H1 (cell line): ENCODE results near the gene PRRG1. TPM values are rescaled to one million over a fixed set of nuclear protein-coding genes. Genes with fewer than 3 reads are reported as not detected.

Experiments
- CTCF ChIA-PET: fragments of 300-600 bp; sonication (Branson Sonifier 250); formaldehyde crosslinking; loops from one replicate; lab custom pipeline; 2021; ENCODE audit not compliant: partially characterized antibody; lab: Charles Lee
- POLR2A ChIA-PET: fragments of 300-600 bp; sonication (Branson Sonifier 250); formaldehyde crosslinking; loops from one replicate; lab custom pipeline; 2021; ENCODE audit warnings: inconsistent platforms; ENCODE audit not compliant: partially characterized antibody; lab: Charles Lee
- DNase-seq, 2 experiments: peaks; one replicate each; pipeline versions ENCODE4 v3.0.0 to v3.0.0-alpha.2; 2010 to 2022; ENCODE audit warnings: low spot score in 2 of 2, low read depth in 1 of 2, mixed read lengths in 1 of 2
- FAIRE-seq: peaks from 2 replicates; lab custom pipeline; 2011; peaks lifted over from hg19 to GRCh38; lab: Jason Lieb, UNC
- H2AFZ ChIP-seq: 2 replicates; pipeline ENCODE4 v1.8.1; 2012; ENCODE audit warnings: low read length, inconsistent platforms
- H2AK5ac ChIP-seq: 2 replicates; pipeline ENCODE4 v1.6.1; 2013; ENCODE audit warnings: low read depth, low read length
- H2BK120ac ChIP-seq: replicated peaks from 2 replicates; pipeline ENCODE3; 2013; ENCODE audit warnings: low read depth, low read length, inconsistent platforms
- H2BK12ac ChIP-seq: 2 replicates; pipeline ENCODE4 v1.6.1; 2013; ENCODE audit warnings: low read depth, low read length
- H2BK15ac ChIP-seq: 2 replicates; pipeline ENCODE4 v1.6.1; 2013; ENCODE audit warnings: low read length
- H2BK20ac ChIP-seq: 2 replicates; pipeline ENCODE4 v1.6.1; 2013; ENCODE audit warnings: low read length
- H2BK5ac ChIP-seq: 2 replicates; pipeline ENCODE4 v1.6.1; 2013; ENCODE audit warnings: low read depth, low read length
- H3K14ac ChIP-seq: 2 replicates; pipeline ENCODE4 v1.6.1; 2013; ENCODE audit warnings: inconsistent platforms; ENCODE audit not compliant: insufficient read length
- H3K18ac ChIP-seq: 2 replicates; pipeline ENCODE4 v1.6.1; 2013; ENCODE audit warnings: low read length; ENCODE audit errors: extremely low read depth
- H3K23ac ChIP-seq: 2 replicates; pipeline ENCODE4 v1.6.1; 2013; ENCODE audit warnings: inconsistent platforms; ENCODE audit not compliant: insufficient read length
- H3K23me2 ChIP-seq: 2 replicates; pipeline ENCODE4 v1.6.1; 2013; ENCODE audit warnings: low read depth, low read length
- H3K27ac ChIP-seq: 2 replicates; pipeline ENCODE4 v1.6.1; 2011; ENCODE audit warnings: low read depth, low read length, inconsistent platforms
- H3K27me3 ChIP-seq, 4 experiments: replicated peaks in 1 of 4; 1 replicate in 1 of 4; 2 replicates in 3 of 4; pipeline versions ENCODE4 v1.6.1 to v1.8.1; 2011 to 2013; ENCODE audit warnings: low read length in 3 of 4, mild to moderate bottlenecking in 3 of 4, inconsistent platforms in 2 of 4, mixed read lengths in 2 of 4, moderate library complexity in 1 of 4; ENCODE audit not compliant: control insufficient read depth in 3 of 4, insufficient read depth in 3 of 4; ENCODE audit errors: extremely low read depth in 1 of 4
- H3K36me3 ChIP-seq, 4 experiments: 2 replicates each; pipeline versions ENCODE4 v1.6.1 to v1.8.1; 2011 to 2013; ENCODE audit warnings: mild to moderate bottlenecking in 4 of 4, low read length in 3 of 4, moderate library complexity in 2 of 4, control low read depth in 1 of 4, inconsistent platforms in 1 of 4; ENCODE audit not compliant: insufficient read depth in 4 of 4, control insufficient read depth in 2 of 4
- H3K4ac ChIP-seq: replicated peaks from 2 replicates; pipeline ENCODE3; 2013; ENCODE audit warnings: low read length, low read depth, mixed read lengths, inconsistent platforms; ENCODE audit not compliant: insufficient read length
- H3K4me1 ChIP-seq, 4 experiments: replicated peaks in 1 of 4; 1 replicate in 1 of 4; 2 replicates in 3 of 4; pipeline versions ENCODE4 v1.6.1 to v1.8.1; 2011 to 2013; ENCODE audit warnings: low read length in 3 of 4, inconsistent platforms in 2 of 4, mixed read lengths in 1 of 4; ENCODE audit not compliant: insufficient read depth in 4 of 4, control insufficient read depth in 3 of 4
- H3K4me2 ChIP-seq, 2 experiments: 2 replicates each; pipeline versions ENCODE4 v1.6.1 to v1.8.1; 2011 to 2013; ENCODE audit warnings: low read depth in 2 of 2, low read length in 2 of 2, control low read depth in 1 of 2, inconsistent platforms in 1 of 2, mild to moderate bottlenecking in 1 of 2; ENCODE audit not compliant: insufficient read depth in 1 of 2
- H3K4me3 ChIP-seq, 4 experiments: fragments of 200-600, 300-600 bp in 1 of 4; sonication (generic), shearing (Covaris generic), sonication (Bioruptor Twin) in 1 of 4; 2 replicates each; pipeline versions ENCODE4 v1.5.1 to v1.8.1; 2011 to 2016; ENCODE audit warnings: low read length in 4 of 4, low read depth in 3 of 4, control low read depth in 2 of 4, inconsistent platforms in 2 of 4, mild to moderate bottlenecking in 2 of 4, mixed read lengths in 1 of 4, moderate library complexity in 1 of 4; ENCODE audit not compliant: insufficient read depth in 2 of 4; ENCODE audit errors: extremely low read depth in 1 of 4
- H3K56ac ChIP-seq: replicated peaks from 2 replicates; pipeline ENCODE3; 2013; ENCODE audit warnings: low read depth, mild to moderate bottlenecking, mixed read lengths, low read length, inconsistent platforms; ENCODE audit not compliant: insufficient read length
- H3K79me1 ChIP-seq: 2 replicates; pipeline ENCODE4 v1.6.1; 2013; ENCODE audit warnings: low read depth, low read length, control low read depth
- H3K79me2 ChIP-seq, 2 experiments: 2 replicates each; pipeline versions ENCODE4 v1.6.1 to v1.8.1; 2012 to 2013; ENCODE audit warnings: low read length in 2 of 2, mild to moderate bottlenecking in 2 of 2, inconsistent platforms in 1 of 2; ENCODE audit not compliant: insufficient read depth in 2 of 2, control insufficient read depth in 1 of 2
- H3K9ac ChIP-seq, 4 experiments: replicated peaks in 1 of 4; 1 replicate in 1 of 4; 2 replicates in 3 of 4; pipeline versions ENCODE4 v1.6.1 to v1.8.1; 2011 to 2013; ENCODE audit warnings: low read depth in 3 of 4, low read length in 3 of 4, control low read depth in 2 of 4, mild to moderate bottlenecking in 2 of 4, moderate library complexity in 2 of 4, inconsistent platforms in 1 of 4; ENCODE audit errors: extremely low read depth in 1 of 4
- H3K9me3 ChIP-seq, 2 experiments: 2 replicates each; pipeline versions ENCODE4 v1.6.1 to v1.8.1; 2012 to 2013; ENCODE audit warnings: mild to moderate bottlenecking in 2 of 2, moderate library complexity in 2 of 2, control low read depth in 1 of 2, inconsistent platforms in 1 of 2, low read depth in 1 of 2, low read length in 1 of 2, mixed read lengths in 1 of 2; ENCODE audit not compliant: insufficient read depth in 2 of 2
- H4K20me1 ChIP-seq, 2 experiments: replicated peaks in 1 of 2; 2 replicates each; pipeline versions ENCODE3 to v1.8.1; 2011 to 2013; ENCODE audit warnings: inconsistent platforms in 2 of 2, low read length in 2 of 2, mild to moderate bottlenecking in 1 of 2; ENCODE audit not compliant: insufficient read depth in 2 of 2, control insufficient read depth in 1 of 2
- H4K5ac ChIP-seq: 2 replicates; pipeline ENCODE4 v1.6.1; 2013; ENCODE audit warnings: low read length, low read depth, mixed read lengths, inconsistent platforms; ENCODE audit not compliant: insufficient read length
- H4K8ac ChIP-seq: 2 replicates; pipeline ENCODE4 v1.8.0; 2013; ENCODE audit warnings: mild to moderate bottlenecking, moderate library complexity, low read length, inconsistent platforms; ENCODE audit not compliant: insufficient read depth; ENCODE audit errors: extremely low read depth
- H4K91ac ChIP-seq: replicated peaks from 2 replicates; pipeline ENCODE3; 2013; ENCODE audit warnings: low read length, mixed read lengths, inconsistent platforms; ENCODE audit not compliant: insufficient read length
- BCL11A ChIP-seq, 2 experiments: IDR thresholded peaks; one replicate each; pipeline ENCODE4 v1.6.1; 2011; ENCODE audit warnings: low read depth in 2 of 2, low read length in 2 of 2, mild to moderate bottlenecking in 2 of 2
- CBX5 ChIP-seq: fragments of 300-800, 300-1000 bp; sonication (generic); IDR thresholded peaks from 2 replicates; pipeline ENCODE4 v1.7.1; 2016; ENCODE audit warnings: antibody characterized with exemption, low read length, low read depth
- CREB1 ChIP-seq: IDR thresholded peaks from 2 replicates; pipeline ENCODE4 v1.6.1; 2012; ENCODE audit warnings: inconsistent platforms
- EP300 ChIP-seq, 2 experiments: IDR thresholded peaks; 1 replicate in 1 of 2; 2 replicates in 1 of 2; pipeline ENCODE4 v1.6.1; 2011 to 2012; ENCODE audit warnings: low read depth in 2 of 2, low read length in 2 of 2, mild to moderate bottlenecking in 2 of 2, borderline replicate concordance in 1 of 2, inconsistent platforms in 1 of 2, moderate library complexity in 1 of 2
- HDAC6 ChIP-seq: IDR thresholded peaks from one replicate; pipeline ENCODE4 v1.7.1; 2012; ENCODE audit warnings: low read depth, mild to moderate bottlenecking, inconsistent platforms, low read length, moderate library complexity
- RNF2 ChIP-seq: fragments of 200-900, 300-1000 bp; sonication (generic); IDR thresholded peaks from 2 replicates; pipeline ENCODE4 v1.7.1; 2016; ENCODE audit warnings: borderline replicate concordance, low read depth, mild to moderate bottlenecking, antibody characterized with exemption, low read length; ENCODE audit not compliant: poor library complexity, severe bottlenecking; ENCODE audit errors: missing control alignments
- SAP30 ChIP-seq: fragments of 300-600 bp; sonication (generic); IDR thresholded peaks from 2 replicates; pipeline ENCODE4 v1.7.1; 2012; ENCODE audit warnings: low read length, moderate library complexity, mild to moderate bottlenecking, inconsistent platforms; ENCODE audit not compliant: insufficient read depth, insufficient replicate concordance
- SIX5 ChIP-seq: IDR thresholded peaks from 2 replicates; pipeline ENCODE4 v1.6.1; 2011; ENCODE audit warnings: mild to moderate bottlenecking, low read depth, low read length
- SP1 ChIP-seq: IDR thresholded peaks from 2 replicates; pipeline ENCODE4 v1.6.1; 2011; ENCODE audit warnings: low read depth, low read length
- SRF ChIP-seq: IDR thresholded peaks from 2 replicates; pipeline ENCODE4 v1.6.1; 2011; ENCODE audit warnings: mild to moderate bottlenecking, low read depth, low read length, moderate library complexity
- TAF1 ChIP-seq: IDR thresholded peaks from 2 replicates; pipeline ENCODE4 v1.6.1; 2011; ENCODE audit warnings: mild to moderate bottlenecking, low read depth, low read length
- WGBS, 2 experiments: shearing (Covaris generic) in 1 of 2; methylation state at CpG; one replicate each; pipeline versions ENCODE4 v1.1.6 to v1.1.7; 2013 to 2015; ENCODE audit warnings: low lambda C conversion rate in 2 of 2, mixed read lengths in 2 of 2, inconsistent platforms in 1 of 2, low coverage in 1 of 2, missing lambda C conversion rate in 1 of 2; ENCODE audit not compliant: insufficient replicate concordance in 2 of 2, insufficient coverage in 1 of 2, insufficient read length in 1 of 2; ENCODE audit errors: extremely low coverage in 1 of 2, missing lambda C conversion rate in 1 of 2; 5-methylcytosine and 5-hydroxymethylcytosine counted together
- polyA plus RNA-seq, 7 experiments: library from polyadenylated mRNA; depleted of rRNA in 3 of 7; stranded (reverse) in 5 of 7; unstranded in 2 of 7; fragments of >200 nt in 5 of 7; fragments of 200-250 nt in 2 of 7; gene quantifications; 1 replicate in 5 of 7; 2 replicates in 1 of 7; 4 replicates in 1 of 7; pipeline versions ENCODE4 v1.2.1 to v1.2.3, GENCODE V29; 2011 to 2013; ENCODE audit warnings: missing spikeins in 2 of 7, mixed read lengths in 2 of 7
- total RNA-seq: library from RNA; stranded (reverse); fragmentation: NEBNext Ultra II Directional; extraction: Animal tissue kit (Norgen Biotek cat#: 25700); gene quantifications from 2 replicates; pipeline ENCODE4 v1.2.1, GENCODE V29; 2021

The PRRG1 gene
- total and polyA plus RNA-seq, 2 of the 8 experiments (the other 6 are each of a cell fraction or from before 2014, with no cell fraction given), result 10.2 to 10.5 TPM

GRCh38 chrX:37388413-37388812 is 39.2 kb downstream of the PRRG1 start:
- H3K18ac ChIP-seq, result no peak overlapping the region
- CTCF ChIA-PET, result no interaction called here

More at GRCh38 chrX:37388413-37388812, 39.2 kb downstream of the PRRG1 start:
- no peaks in the 10 kb centered on the region for H4K20me1 ChIP-seq
- H2BK12ac ChIP-seq, result no peak overlapping the region
- no peak for FAIRE-seq
- POLR2A ChIA-PET, result no interaction called here
- H2AK5ac ChIP-seq, result no peak overlapping the region
- no peak overlapping the region for H3K4me2 ChIP-seq
- TF ChIP-seq CBX5 (no peak), EP300 (IDR thresholded peaks at IDR 0.05; ENCODE audit: borderline replicate concordance in 1 of 2, low read depth in 2 of 2, low read length in 2 of 2) (no peak), BCL11A (IDR thresholded peaks at IDR 0.05; ENCODE audit: low read depth in 2 of 2, low read length in 2 of 2) (no peak), SIX5 (no peak), CREB1 (no peak), SP1 (no peak), TAF1 (no peak), HDAC6 (no peak), SRF (no peak), SAP30 (no peak), RNF2 (no peak)
- TF ChIP-seq, all 59 proteins: peak for 0
- H2BK120ac ChIP-seq, result no peak overlapping the region
- no peaks in the 10 kb centered on the region for H3K79me1 ChIP-seq
- H3K23ac ChIP-seq, result no peak overlapping the region
- no peak overlapping the region for H2AFZ ChIP-seq
- peaks cover 0 to 3% of the 10 kb centered on the region in 2 experiments; a peak in 1 of 4 replicates for H3K79me2 ChIP-seq
- no peak overlapping the region for H4K8ac ChIP-seq
- H3K36me3 ChIP-seq, result no peaks in the 10 kb centered on the region; a peak in 1 of 8 replicates
- H2BK20ac ChIP-seq, result no peak overlapping the region
- H3K27me3 ChIP-seq, result no peaks in the 10 kb centered on the region
- 95% methylated on average over 3 of the region's 4 CpGs; no CpG with 5 or more reads in 1 of the 2 experiments for WGBS, 2 experiments
- H3K4me1 ChIP-seq, result no peaks in the 10 kb centered on the region
- H3K9me3 ChIP-seq, result peaks cover 3% of the 10 kb centered on the region in 2 experiments; a peak in 2 of 4 replicates
- H4K91ac ChIP-seq, result no peak overlapping the region
- no peak overlapping the region for H4K5ac ChIP-seq
- no peak overlapping the region for H3K9ac ChIP-seq
- no peak overlapping the region for H2BK15ac ChIP-seq
- no peak overlapping the region for H3K4ac ChIP-seq
- H3K14ac ChIP-seq, result no peak overlapping the region
- H3K4me3 ChIP-seq, result no peak overlapping the region
- H2BK5ac ChIP-seq, result no peak overlapping the region
- H3K56ac ChIP-seq, result no peak overlapping the region
- no peak overlapping the region for H3K27ac ChIP-seq
- DNase-seq, result no peak
- H3K23me2 ChIP-seq, result no peaks in the 10 kb centered on the region
